Measurements from ENCODE around the gene RPL9. TPM values are rescaled to one million over a fixed set of nuclear protein-coding genes. Genes with fewer than 3 reads are reported as not detected.

The RPL9 gene
- total RNA-seq, 1 experiment from 2014 or later = 971 TPM

- no peaks in the 10 kb centered on the region for H3K9me3 ChIP-seq (ENCODE audit: low read depth, low read length, poor library complexity, severe bottlenecking)
- no peak for TF ChIP-seq CTCF (conservative IDR thresholded peaks at IDR 0.05; ENCODE audit: low read depth, low read length)
- no peak for TF ChIP-seq EZH2 (IDR thresholded peaks at IDR 0.05; ENCODE audit: borderline replicate concordance, low read depth, low read length, poor library complexity, severe bottlenecking)
- H3K36me3 ChIP-seq (ENCODE audit: insufficient read depth, low read length, poor library complexity, severe bottlenecking) = peaks cover 62% of the 10 kb centered on the region
- BruUV-seq (replicated peaks) = no TSS peak
- ChIA-PET POLR2A (ENCODE audit: low non-redundant PET) (interaction anchor here (0.6 to 1.0 kb wide), 4 partner anchors 8 to 275 kb away, joined by 3 to 5 read pairs (median 3); no protein-coding TSS in a partner anchor), CTCF (no interaction called here)
- peak overlapping the region; percentile 94 for H3K27ac ChIP-seq (ENCODE audit: low read depth, low read length, poor library complexity, severe bottlenecking)
- H3K4me1 ChIP-seq (ENCODE audit: insufficient read depth, low read length, poor library complexity, severe bottlenecking) = peaks cover 18% of the 10 kb centered on the region
- DNase-seq (ENCODE audit: low spot score) = no peak
- intact Hi-C loops (cut with micrococcal nuclease; ENCODE audit: unreplicated experiment) = no loop called here
- no peaks in the 10 kb centered on the region for H3K27me3 ChIP-seq (replicated peaks; ENCODE audit: insufficient read depth, low read depth, low read length, poor library complexity)
- H3K4me3 ChIP-seq (ENCODE audit: low read depth, low read length, poor library complexity, severe bottlenecking) = peak overlapping the region; percentile 93
Measured at GRCh38 chr4:39456946-39457763, 1.6 kb downstream of the RPL9 start.

GRCh38 chr4:39455486-39455885 lies 3.2 kb downstream of the RPL9 start:
- DNase-seq (ENCODE audit: low spot score) = no peak
- intact Hi-C loops (cut with micrococcal nuclease; ENCODE audit: unreplicated experiment) = no loop called here
- Histone ChIP-seq H3K36me3 (ENCODE audit: insufficient read depth, low read length, poor library complexity, severe bottlenecking) (peaks cover 77% of the 10 kb centered on the region), H3K4me1 (ENCODE audit: insufficient read depth, low read length, poor library complexity, severe bottlenecking) (peaks cover 18% of the 10 kb centered on the region), H3K9me3 (ENCODE audit: low read depth, low read length, poor library complexity, severe bottlenecking) (no peaks in the 10 kb centered on the region), H3K27ac (ENCODE audit: low read depth, low read length, poor library complexity, severe bottlenecking) (no peak overlapping the region), H3K27me3 (replicated peaks; ENCODE audit: insufficient read depth, low read depth, low read length, poor library complexity) (no peaks in the 10 kb centered on the region), H3K4me3 (ENCODE audit: low read depth, low read length, poor library complexity, severe bottlenecking) (no peak overlapping the region)
- TF ChIP-seq EZH2 (IDR thresholded peaks at IDR 0.05; ENCODE audit: borderline replicate concordance, low read depth, low read length, poor library complexity, severe bottlenecking) (no peak), CTCF (conservative IDR thresholded peaks at IDR 0.05; ENCODE audit: low read depth, low read length) (no peak)
- ChIA-PET POLR2A (ENCODE audit: low non-redundant PET) (no interaction called here), CTCF (no interaction called here)
- BruUV-seq (replicated peaks) = no TSS peak

- H3K36me3 ChIP-seq (ENCODE audit: insufficient read depth, low read length, poor library complexity, severe bottlenecking) = peaks cover 84% of the 10 kb centered on the region
- intact Hi-C loops (cut with micrococcal nuclease; ENCODE audit: unreplicated experiment) = no loop called here
- peaks cover 18% of the 10 kb centered on the region for H3K4me1 ChIP-seq (ENCODE audit: insufficient read depth, low read length, poor library complexity, severe bottlenecking)
- CTCF ChIA-PET = interaction anchor here (0.6 kb wide), 1 partner anchor 25 kb away, joined by 5 read pairs; no protein-coding TSS in a partner anchor
- no peaks in the 10 kb centered on the region for H3K9me3 ChIP-seq (ENCODE audit: low read depth, low read length, poor library complexity, severe bottlenecking)
- no peak overlapping the region for H3K27ac ChIP-seq (ENCODE audit: low read depth, low read length, poor library complexity, severe bottlenecking)
- H3K4me3 ChIP-seq (ENCODE audit: low read depth, low read length, poor library complexity, severe bottlenecking) = no peak overlapping the region
- H3K27me3 ChIP-seq (replicated peaks; ENCODE audit: insufficient read depth, low read depth, low read length, poor library complexity) = no peaks in the 10 kb centered on the region
- POLR2A ChIA-PET (ENCODE audit: low non-redundant PET) = no interaction called here
- no TSS peak for BruUV-seq (replicated peaks)
- TF ChIP-seq CTCF (conservative IDR thresholded peaks at IDR 0.05; ENCODE audit: low read depth, low read length) = no peak
- DNase-seq (ENCODE audit: low spot score) = no peak
Measured at GRCh38 chr4:39453738-39454137, 5.0 kb downstream of the RPL9 start.
